Measurements from ENCODE around the gene KIR3DL1. TPM values are rescaled to one million over a fixed set of nuclear protein-coding genes. Genes with fewer than 3 reads are reported as not detected.
"Not testable (repeated sequence)": the region's sequence is repeated elsewhere in the genome, so short reads cannot be mapped to it uniquely, and the experiment has no call there.

KIR3DL1 gene
- not detected in 2 replicates for total RNA-seq (2014; rRNA removed; shearing (Covaris generic))
- polyA plus RNA-seq (2016; fragmentation: Nextera tagmentation; extraction: Ambion mirVana), result not detected in 2 replicates
- long read RNA-seq, result 0 reads

DNA sequence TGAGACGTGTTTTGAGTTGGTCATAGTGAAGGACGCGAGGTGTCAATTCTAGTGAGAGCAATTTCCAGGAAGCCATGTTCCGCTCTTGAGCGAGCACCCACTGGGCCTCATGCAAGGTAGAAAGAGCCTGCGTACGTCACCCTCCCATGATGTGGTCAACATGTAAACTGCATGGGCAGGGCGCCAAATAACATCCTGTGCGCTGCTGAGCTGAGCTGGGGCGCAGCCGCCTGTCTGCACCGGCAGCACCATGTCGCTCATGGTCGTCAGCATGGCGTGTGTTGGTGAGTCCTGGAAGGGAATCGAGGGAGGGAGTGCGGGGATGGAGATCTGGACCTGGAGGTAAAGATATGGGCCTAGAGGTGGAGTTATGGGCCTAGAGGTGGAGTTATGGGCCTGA, at the start of gene KIR3DL1:
TSS of gene KIR3DL1 (plus strand) at position 218 of the 400 bp plus-strand sequence.
- not testable (repeated sequence) for H3F3A ChIP-seq (replicated peaks; ENCODE audit: low read depth); H3K27ac ChIP-seq (ENCODE audit: low read depth); DNase-seq (ENCODE audit: low spot score); H3K4me3 Mint-ChIP-seq; H3K4me3 ChIP-seq; H3K79me2 ChIP-seq (replicated peaks; ENCODE audit: insufficient read depth); H3K9me2 ChIP-seq (ENCODE audit: insufficient read depth); H3K4me1 Mint-ChIP-seq; H2AFZ ChIP-seq; H4K20me1 ChIP-seq (replicated peaks; ENCODE audit: insufficient read depth); H3K27me3 ChIP-seq (ENCODE audit: insufficient read depth); H3K27ac Mint-ChIP-seq; H3K36me3 ChIP-seq (ENCODE audit: insufficient read depth); H3K4me2 ChIP-seq; H3K4me1 ChIP-seq (ENCODE audit: insufficient read depth); ATAC-seq
- Mint-ChIP-seq H3K27me3 (ENCODE audit: insufficient read depth, low read depth, poor library complexity) (peaks cover 24% of the 10 kb centered on the region), H3K36me3 (ENCODE audit: low read depth) (peaks cover 60% of the 10 kb centered on the region), H3K9me3 (peaks cover 100% of the 10 kb centered on the region)

DNA sequence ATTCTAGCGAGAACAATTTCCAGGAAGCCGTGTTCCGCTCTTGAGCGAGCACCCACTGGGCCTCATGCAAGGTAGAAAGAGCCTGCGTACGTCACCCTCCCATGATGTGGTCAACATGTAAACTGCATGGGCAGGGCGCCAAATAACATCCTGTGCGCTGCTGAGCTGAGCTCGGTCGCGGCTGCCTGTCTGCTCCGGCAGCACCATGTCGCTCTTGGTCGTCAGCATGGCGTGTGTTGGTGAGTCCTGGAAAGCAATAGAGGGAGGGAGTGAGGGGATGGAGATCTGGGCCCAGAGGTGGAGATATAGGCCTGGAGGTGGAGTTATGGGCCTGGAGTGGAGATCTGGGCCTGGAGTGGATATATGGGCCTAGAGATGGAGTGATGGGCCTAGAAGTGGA, 46.6 kb upstream of the KIR3DL1 start, which contains the start of gene KIR2DL1:
TSS of gene KIR2DL1 (plus strand) at position 148 of the 400 bp plus-strand sequence. CDS start at position 206, 58 bp downstream.
- not testable (repeated sequence) for H3K79me2 ChIP-seq (replicated peaks; ENCODE audit: insufficient read depth); H3K4me3 ChIP-seq; H3K27me3 Mint-ChIP-seq (ENCODE audit: insufficient read depth, low read depth, poor library complexity); H4K20me1 ChIP-seq (replicated peaks; ENCODE audit: insufficient read depth); H3K9me2 ChIP-seq (ENCODE audit: insufficient read depth); ATAC-seq; H3K4me1 ChIP-seq (ENCODE audit: insufficient read depth); H3K27ac Mint-ChIP-seq; H3K36me3 ChIP-seq (ENCODE audit: insufficient read depth); H2AFZ ChIP-seq; H3F3A ChIP-seq (replicated peaks; ENCODE audit: low read depth); DNase-seq (ENCODE audit: low spot score); H3K4me2 ChIP-seq; H3K27me3 ChIP-seq (ENCODE audit: insufficient read depth); H3K27ac ChIP-seq (ENCODE audit: low read depth); H3K4me3 Mint-ChIP-seq; H3K4me1 Mint-ChIP-seq
- Mint-ChIP-seq H3K36me3 (ENCODE audit: low read depth) (peaks cover 49% of the 10 kb centered on the region), H3K9me3 (peaks cover 94% of the 10 kb centered on the region)

DNA sequence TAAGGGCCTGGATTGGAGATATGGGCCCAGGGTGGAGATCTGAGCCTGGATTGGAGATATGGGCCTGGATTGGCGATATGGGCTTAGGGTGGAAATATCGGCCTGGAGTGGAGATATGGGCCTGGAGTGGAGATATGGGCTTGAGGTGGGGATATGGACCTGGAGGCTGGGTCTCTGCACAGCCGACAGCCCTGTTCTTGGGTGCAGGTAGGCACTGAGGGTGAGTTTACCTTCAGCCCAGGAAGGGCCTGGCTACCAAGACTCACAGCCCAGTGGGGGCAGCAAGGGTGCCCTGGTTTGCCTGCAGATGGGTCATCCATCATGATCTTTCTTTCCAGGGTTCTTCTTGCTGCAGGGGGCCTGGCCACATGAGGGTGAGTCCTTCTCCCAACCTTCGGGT, 45.8 kb upstream of the KIR3DL1 start:
- H3K4me3 Mint-ChIP-seq; ATAC-seq; H3K4me1 ChIP-seq (ENCODE audit: insufficient read depth); H3K27me3 Mint-ChIP-seq (ENCODE audit: insufficient read depth, low read depth, poor library complexity); H3K27me3 ChIP-seq (ENCODE audit: insufficient read depth); H3K9me2 ChIP-seq (ENCODE audit: insufficient read depth); DNase-seq (ENCODE audit: low spot score); H3K27ac ChIP-seq (ENCODE audit: low read depth); H3K4me3 ChIP-seq; H3K4me1 Mint-ChIP-seq; H3K36me3 ChIP-seq (ENCODE audit: insufficient read depth); H3F3A ChIP-seq (replicated peaks; ENCODE audit: low read depth); H3K27ac Mint-ChIP-seq; H4K20me1 ChIP-seq (replicated peaks; ENCODE audit: insufficient read depth); H3K4me2 ChIP-seq; H2AFZ ChIP-seq; H3K79me2 ChIP-seq (replicated peaks; ENCODE audit: insufficient read depth): not testable (repeated sequence)
- peaks cover 94% of the 10 kb centered on the region for H3K9me3 Mint-ChIP-seq
- peaks cover 49% of the 10 kb centered on the region for H3K36me3 Mint-ChIP-seq (ENCODE audit: low read depth)

DNA sequence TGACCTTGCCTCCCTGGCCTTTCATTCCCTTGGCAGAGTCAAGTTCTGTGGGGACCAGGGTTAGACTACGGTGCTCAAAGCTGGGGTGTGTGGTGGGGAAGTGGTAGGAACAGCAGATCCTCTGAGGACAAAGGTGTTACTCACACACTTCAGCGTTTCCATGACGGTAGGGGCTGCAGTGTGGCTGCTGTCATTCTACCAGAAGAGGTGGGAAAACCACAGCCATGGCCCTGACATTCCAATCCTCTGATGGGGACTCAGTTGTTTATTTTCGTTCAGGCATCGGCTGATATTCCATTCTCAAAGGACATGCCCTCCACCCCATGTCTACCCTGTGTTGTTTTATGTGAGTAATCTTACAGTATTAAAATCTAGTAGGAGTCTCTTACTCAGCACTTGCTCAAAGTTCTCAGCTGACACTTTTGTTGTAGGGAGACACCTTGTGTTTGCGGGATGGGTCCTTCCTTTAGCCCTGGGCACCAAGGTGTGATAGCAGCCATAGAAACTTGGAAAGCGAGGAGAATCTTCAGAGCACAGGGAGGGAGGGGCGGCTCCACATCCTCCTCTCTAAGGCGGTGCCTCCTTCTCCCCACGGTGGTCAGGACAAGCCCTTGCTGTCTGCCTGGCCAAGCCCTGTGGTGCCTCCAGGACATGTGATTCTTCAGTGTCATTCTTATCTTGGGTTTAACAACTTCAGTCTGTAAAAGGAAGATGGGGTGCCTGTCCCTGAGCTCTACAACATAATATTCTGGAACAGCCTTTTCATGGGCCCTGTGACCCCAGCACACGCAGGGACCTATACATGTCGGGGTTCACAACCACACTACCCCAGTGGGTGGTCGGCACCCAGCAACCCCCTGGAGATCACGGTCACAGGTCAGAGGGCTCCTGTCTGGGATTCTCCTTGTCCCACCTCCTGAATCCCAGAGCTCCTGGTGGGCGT, 45.0 kb upstream of the KIR3DL1 start:
- not testable (repeated sequence) for H3K36me3 ChIP-seq (ENCODE audit: insufficient read depth); H3K27me3 ChIP-seq (ENCODE audit: insufficient read depth); H3K27me3 Mint-ChIP-seq (ENCODE audit: insufficient read depth, low read depth, poor library complexity); H3K79me2 ChIP-seq (replicated peaks; ENCODE audit: insufficient read depth); H4K20me1 ChIP-seq (replicated peaks; ENCODE audit: insufficient read depth); DNase-seq (ENCODE audit: low spot score); H2AFZ ChIP-seq; H3K9me2 ChIP-seq (ENCODE audit: insufficient read depth); H3F3A ChIP-seq (replicated peaks; ENCODE audit: low read depth); H3K4me2 ChIP-seq; H3K4me3 ChIP-seq; H3K4me1 ChIP-seq (ENCODE audit: insufficient read depth); H3K27ac ChIP-seq (ENCODE audit: low read depth); H3K4me3 Mint-ChIP-seq; H3K27ac Mint-ChIP-seq; ATAC-seq; H3K4me1 Mint-ChIP-seq
- peaks cover 94% of the 10 kb centered on the region for H3K9me3 Mint-ChIP-seq
- H3K36me3 Mint-ChIP-seq (ENCODE audit: low read depth), result peaks cover 46% of the 10 kb centered on the region

DNA sequence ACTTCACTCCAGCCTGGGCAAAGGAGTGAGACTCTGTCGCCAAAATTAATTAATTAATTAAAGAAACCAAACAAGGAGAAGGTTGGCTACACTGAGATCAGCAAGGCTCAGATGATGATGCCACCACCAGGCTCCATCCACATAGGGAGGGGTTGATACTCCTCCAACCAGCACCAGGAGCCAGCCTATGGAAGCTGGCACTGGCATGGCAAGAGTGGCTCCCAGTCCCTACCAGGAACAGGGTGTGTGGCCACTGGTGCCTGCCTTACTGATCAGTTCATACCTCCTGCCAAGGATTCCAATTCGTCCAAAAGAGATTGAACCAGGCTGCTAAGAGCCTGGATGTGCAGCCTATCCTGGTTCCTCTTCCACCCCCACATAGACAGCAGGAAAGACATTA, 43.6 kb upstream of the KIR3DL1 start:
- H3K27me3 ChIP-seq (ENCODE audit: insufficient read depth); H3K27ac ChIP-seq (ENCODE audit: low read depth); H3K79me2 ChIP-seq (replicated peaks; ENCODE audit: insufficient read depth); H3F3A ChIP-seq (replicated peaks; ENCODE audit: low read depth); H3K36me3 ChIP-seq (ENCODE audit: insufficient read depth); H3K27me3 Mint-ChIP-seq (ENCODE audit: insufficient read depth, low read depth, poor library complexity); H3K4me1 Mint-ChIP-seq; DNase-seq (ENCODE audit: low spot score); ATAC-seq; H3K27ac Mint-ChIP-seq; H3K4me2 ChIP-seq; H3K9me2 ChIP-seq (ENCODE audit: insufficient read depth); H3K4me1 ChIP-seq (ENCODE audit: insufficient read depth); H4K20me1 ChIP-seq (replicated peaks; ENCODE audit: insufficient read depth); H3K4me3 Mint-ChIP-seq; H2AFZ ChIP-seq; H3K4me3 ChIP-seq: not testable (repeated sequence)
- Mint-ChIP-seq H3K9me3 (peaks cover 94% of the 10 kb centered on the region), H3K36me3 (ENCODE audit: low read depth) (peaks cover 37% of the 10 kb centered on the region)

DNA sequence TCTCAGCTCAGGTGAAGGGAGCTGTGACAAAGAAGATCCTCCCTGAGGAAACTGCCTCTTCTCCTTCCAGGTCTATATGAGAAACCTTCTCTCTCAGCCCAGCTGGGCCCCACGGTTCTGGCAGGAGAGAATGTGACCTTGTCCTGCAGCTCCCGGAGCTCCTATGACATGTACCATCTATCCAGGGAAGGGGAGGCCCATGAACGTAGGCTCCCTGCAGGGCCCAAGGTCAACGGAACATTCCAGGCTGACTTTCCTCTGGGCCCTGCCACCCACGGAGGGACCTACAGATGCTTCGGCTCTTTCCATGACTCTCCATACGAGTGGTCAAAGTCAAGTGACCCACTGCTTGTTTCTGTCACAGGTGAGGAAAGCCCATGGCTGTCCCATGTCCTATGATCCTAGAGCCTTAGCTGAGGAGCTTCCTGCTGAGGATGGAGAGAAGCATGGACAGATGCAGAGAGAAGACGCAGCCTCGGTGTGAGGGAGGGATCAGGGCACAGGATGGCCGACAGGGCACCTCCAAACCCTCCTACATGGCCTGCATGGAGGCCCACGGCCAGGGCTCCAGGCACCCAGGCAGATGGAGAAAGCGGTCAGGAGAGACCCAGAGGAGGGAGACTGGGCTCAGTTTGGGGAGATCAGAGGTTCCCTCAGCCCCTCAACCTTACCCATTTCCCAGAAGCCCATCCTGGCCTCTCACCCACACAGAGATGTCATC, 41.0 kb upstream of the KIR3DL1 start:
- H3K36me3 ChIP-seq (ENCODE audit: insufficient read depth); H3K4me1 ChIP-seq (ENCODE audit: insufficient read depth); H3F3A ChIP-seq (replicated peaks; ENCODE audit: low read depth); H3K4me3 Mint-ChIP-seq; ATAC-seq; H2AFZ ChIP-seq; DNase-seq (ENCODE audit: low spot score); H3K27ac Mint-ChIP-seq; H3K27me3 Mint-ChIP-seq (ENCODE audit: insufficient read depth, low read depth, poor library complexity); H3K79me2 ChIP-seq (replicated peaks; ENCODE audit: insufficient read depth); H3K9me2 ChIP-seq (ENCODE audit: insufficient read depth); H3K4me3 ChIP-seq; H3K4me1 Mint-ChIP-seq; H3K4me2 ChIP-seq; H3K27me3 ChIP-seq (ENCODE audit: insufficient read depth); H3K27ac ChIP-seq (ENCODE audit: low read depth); H4K20me1 ChIP-seq (replicated peaks; ENCODE audit: insufficient read depth): not testable (repeated sequence)
- H3K9me3 Mint-ChIP-seq, result peaks cover 93% of the 10 kb centered on the region
- H3K36me3 Mint-ChIP-seq (ENCODE audit: low read depth), result peaks cover 36% of the 10 kb centered on the region
